ENCODE data around the gene TSSK2. TPM values are rescaled to one million over a fixed set of nuclear protein-coding genes. Genes with fewer than 3 reads are reported as not detected.

The TSSK2 gene
- total and polyA plus RNA-seq, 2 experiments from 2014 or later, result not detected

DNA sequence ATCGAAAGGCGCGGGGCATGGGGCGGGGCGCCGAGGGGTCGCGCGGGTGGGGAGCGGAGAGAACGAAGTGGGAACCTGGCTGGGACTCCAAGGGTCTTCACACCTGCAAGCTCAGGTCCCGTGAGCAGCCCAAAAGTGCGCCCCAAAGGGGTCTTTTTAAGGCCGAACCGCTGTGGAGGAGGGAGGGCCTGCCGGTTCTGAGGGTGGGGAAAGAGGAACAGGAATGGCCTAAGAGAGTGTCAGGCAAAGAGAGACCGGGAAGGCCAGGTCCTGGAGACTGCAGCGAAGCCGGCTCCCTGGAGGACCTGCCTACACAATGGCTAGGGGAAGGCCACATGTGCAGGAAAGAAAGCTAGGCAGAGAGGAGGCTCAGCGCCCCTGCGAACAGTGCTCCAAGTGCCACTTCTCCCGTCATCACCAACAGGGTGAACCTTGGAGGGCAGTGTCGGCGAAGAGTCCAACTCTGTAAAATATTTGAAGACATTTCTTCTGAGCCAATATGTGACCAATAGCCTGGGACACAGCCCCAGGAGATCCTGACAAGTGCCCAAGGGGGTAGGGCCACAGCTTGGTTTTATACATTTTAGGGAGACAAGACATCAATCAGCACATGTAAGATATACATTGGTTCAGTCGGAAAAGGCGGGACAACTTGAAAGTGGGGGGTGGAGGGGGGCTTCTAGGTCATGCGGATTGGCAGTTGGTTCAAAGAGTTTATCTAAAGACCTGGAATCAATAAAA, 8.2 kb upstream of the TSSK2 start (continued):
- TF ChIP-seq, protein P1, sequence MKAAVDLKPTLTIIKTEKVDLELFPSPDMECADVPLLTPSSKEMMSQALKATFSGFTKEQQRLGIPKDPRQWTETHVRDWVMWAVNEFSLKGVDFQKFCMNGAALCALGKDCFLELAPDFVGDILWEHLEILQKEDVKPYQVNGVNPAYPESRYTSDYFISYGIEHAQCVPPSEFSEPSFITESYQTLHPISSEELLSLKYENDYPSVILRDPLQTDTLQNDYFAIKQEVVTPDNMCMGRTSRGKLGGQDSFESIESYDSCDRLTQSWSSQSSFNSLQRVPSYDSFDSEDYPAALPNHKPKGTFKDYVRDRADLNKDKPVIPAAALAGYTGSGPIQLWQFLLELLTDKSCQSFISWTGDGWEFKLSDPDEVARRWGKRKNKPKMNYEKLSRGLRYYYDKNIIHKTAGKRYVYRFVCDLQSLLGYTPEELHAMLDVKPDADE (IDR thresholded peaks at IDR 0.05), result no peak
- no peak for TF ChIP-seq CREB1 (CRISPR knock-in tag; IDR thresholded peaks at IDR 0.05; ENCODE audit: low read depth)

DNA sequence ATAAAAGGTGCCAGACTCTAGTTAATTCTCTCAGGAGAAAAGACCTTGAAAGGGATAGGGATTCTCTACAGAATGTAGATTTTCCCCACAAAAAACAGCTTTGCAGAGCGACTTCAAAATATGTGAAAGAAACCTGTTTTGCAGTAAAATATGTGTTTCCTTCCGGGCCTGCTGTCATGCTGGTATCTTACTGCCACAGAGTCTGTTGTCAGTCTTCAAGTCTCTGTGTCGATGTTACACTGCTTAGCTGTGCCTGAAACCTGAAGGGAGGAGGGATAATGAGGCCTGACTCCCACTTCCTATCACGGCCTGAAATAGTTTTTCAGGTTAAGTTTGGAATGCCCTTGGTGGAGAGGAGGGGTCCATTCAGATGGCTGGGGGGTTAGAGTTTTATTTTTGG, 7.2 kb upstream of the TSSK2 start:
- Histone ChIP-seq H3K79me2 (replicated peaks; ENCODE audit: insufficient read depth) (peaks cover 28% of the 10 kb centered on the region), H3K9me2 (ENCODE audit: insufficient read depth) (no peaks in the 10 kb centered on the region), H3K36me3 (ENCODE audit: insufficient read depth) (no peaks in the 10 kb centered on the region), H3F3A (replicated peaks; ENCODE audit: low read depth) (peaks cover 4% of the 10 kb centered on the region; the same call in 1 of the 2 replicates), H3K27ac (ENCODE audit: low read depth) (no peak overlapping the region), H2AFZ (no peak overlapping the region), H3K27me3 (ENCODE audit: insufficient read depth) (no peaks in the 10 kb centered on the region), H3K4me3 (no peak overlapping the region), H4K20me1 (replicated peaks; ENCODE audit: insufficient read depth) (peaks cover 24% of the 10 kb centered on the region), H3K4me2 (no peak overlapping the region), H3K4me1 (ENCODE audit: insufficient read depth) (peaks cover 16% of the 10 kb centered on the region)
- ATAC-seq (no peak), DNase-seq (ENCODE audit: low spot score) (no peak)
- Mint-ChIP-seq H3K9me3 (no peaks in the 10 kb centered on the region), H3K4me3 (no peak overlapping the region; the same call in 2 of the 3 replicates), H3K36me3 (ENCODE audit: low read depth) (no peaks in the 10 kb centered on the region; the same call in 2 of the 3 replicates), H3K4me1 (peaks cover 29% of the 10 kb centered on the region), H3K27me3 (ENCODE audit: insufficient read depth, low read depth, poor library complexity) (peaks cover 22% of the 10 kb centered on the region), H3K27ac (no peak overlapping the region)
- TF ChIP-seq, protein P1 (IDR thresholded peaks at IDR 0.05), result no peak
- TF ChIP-seq, protein P2, sequence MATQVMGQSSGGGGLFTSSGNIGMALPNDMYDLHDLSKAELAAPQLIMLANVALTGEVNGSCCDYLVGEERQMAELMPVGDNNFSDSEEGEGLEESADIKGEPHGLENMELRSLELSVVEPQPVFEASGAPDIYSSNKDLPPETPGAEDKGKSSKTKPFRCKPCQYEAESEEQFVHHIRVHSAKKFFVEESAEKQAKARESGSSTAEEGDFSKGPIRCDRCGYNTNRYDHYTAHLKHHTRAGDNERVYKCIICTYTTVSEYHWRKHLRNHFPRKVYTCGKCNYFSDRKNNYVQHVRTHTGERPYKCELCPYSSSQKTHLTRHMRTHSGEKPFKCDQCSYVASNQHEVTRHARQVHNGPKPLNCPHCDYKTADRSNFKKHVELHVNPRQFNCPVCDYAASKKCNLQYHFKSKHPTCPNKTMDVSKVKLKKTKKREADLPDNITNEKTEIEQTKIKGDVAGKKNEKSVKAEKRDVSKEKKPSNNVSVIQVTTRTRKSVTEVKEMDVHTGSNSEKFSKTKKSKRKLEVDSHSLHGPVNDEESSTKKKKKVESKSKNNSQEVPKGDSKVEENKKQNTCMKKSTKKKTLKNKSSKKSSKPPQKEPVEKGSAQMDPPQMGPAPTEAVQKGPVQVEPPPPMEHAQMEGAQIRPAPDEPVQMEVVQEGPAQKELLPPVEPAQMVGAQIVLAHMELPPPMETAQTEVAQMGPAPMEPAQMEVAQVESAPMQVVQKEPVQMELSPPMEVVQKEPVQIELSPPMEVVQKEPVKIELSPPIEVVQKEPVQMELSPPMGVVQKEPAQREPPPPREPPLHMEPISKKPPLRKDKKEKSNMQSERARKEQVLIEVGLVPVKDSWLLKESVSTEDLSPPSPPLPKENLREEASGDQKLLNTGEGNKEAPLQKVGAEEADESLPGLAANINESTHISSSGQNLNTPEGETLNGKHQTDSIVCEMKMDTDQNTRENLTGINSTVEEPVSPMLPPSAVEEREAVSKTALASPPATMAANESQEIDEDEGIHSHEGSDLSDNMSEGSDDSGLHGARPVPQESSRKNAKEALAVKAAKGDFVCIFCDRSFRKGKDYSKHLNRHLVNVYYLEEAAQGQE (IDR thresholded peaks at IDR 0.05; ENCODE audit: unreplicated experiment), result no peak
- no peak for TF ChIP-seq ZNF114 (CRISPR knock-in tag; IDR thresholded peaks at IDR 0.05)
- no peak for TF ChIP-seq JUNB (IDR thresholded peaks at IDR 0.05; ENCODE audit: unreplicated experiment)
- TF ChIP-seq POLR2AphosphoS5 (IDR thresholded peaks at IDR 0.05; ENCODE audit: low read depth), result no peak
- no peak for TF ChIP-seq CREB1 (CRISPR knock-in tag; IDR thresholded peaks at IDR 0.05; ENCODE audit: low read depth)
- no peak for TF ChIP-seq ZNF331 (CRISPR knock-in tag; IDR thresholded peaks at IDR 0.05; ENCODE audit: low read depth)
- TF ChIP-seq NANOG (IDR thresholded peaks at IDR 0.05; ENCODE audit: borderline replicate concordance), result no peak
- no peak for TF ChIP-seq EZH2phosphoT487 (IDR thresholded peaks at IDR 0.05; ENCODE audit: unreplicated experiment)
- no peak for TF ChIP-seq ZNF462 (CRISPR knock-in tag; IDR thresholded peaks at IDR 0.05)
- TF ChIP-seq EZH2 (IDR thresholded peaks at IDR 0.05; ENCODE audit: low read depth, unreplicated experiment), result no peak
- no peak for TF ChIP-seq STAT1 (IDR thresholded peaks at IDR 0.05; ENCODE audit: unreplicated experiment)

Measured in GM23338 (cell line).